ENCODE measurements around the gene FN3K.

The FN3K gene

GRCh38 chr17:82795615-82796014 lies 60.2 kb downstream of the FN3K start:
- in situ Hi-C loops (cut with HindIII; ENCODE audit: low sequenced_read_pairs) = no loop called here
- no peak for DNase-seq (ENCODE audit: low read depth)
- TF ChIP-seq CTCF (IDR thresholded peaks at IDR 0.05; ENCODE audit: low read depth, low read length, missing control alignments) = no peak
- H3K4me3 ChIP-seq (ENCODE audit: low read depth, low read length) = no peak overlapping the region

GRCh38 chr17:82797061-82797460 lies 61.6 kb downstream of the FN3K start:
- in situ Hi-C loops (cut with HindIII; ENCODE audit: low sequenced_read_pairs) = no loop called here
- DNase-seq (ENCODE audit: low read depth) = no peak
- no peak for TF ChIP-seq CTCF (IDR thresholded peaks at IDR 0.05; ENCODE audit: low read depth, low read length, missing control alignments)
- H3K4me3 ChIP-seq (ENCODE audit: low read depth, low read length) = no peak overlapping the region

GRCh38 chr17:82798752-82799151 lies 63.3 kb downstream of the FN3K start:
- DNase-seq (ENCODE audit: low read depth) = no peak
- TF ChIP-seq CTCF (IDR thresholded peaks at IDR 0.05; ENCODE audit: low read depth, low read length, missing control alignments) = no peak
- no peak overlapping the region for H3K4me3 ChIP-seq (ENCODE audit: low read depth, low read length)

GRCh38 chr17:82799591-82799990 lies 64.2 kb downstream of the FN3K start:
- DNase-seq (ENCODE audit: low read depth) = no peak
- no peak for TF ChIP-seq CTCF (IDR thresholded peaks at IDR 0.05; ENCODE audit: low read depth, low read length, missing control alignments)
- in situ Hi-C loops (cut with HindIII; ENCODE audit: low sequenced_read_pairs) = no loop called here
- no peak overlapping the region for H3K4me3 ChIP-seq (ENCODE audit: low read depth, low read length)

More at GRCh38 chr17:82798752-82799151, 63.3 kb downstream of the FN3K start:
- in situ Hi-C loops (cut with HindIII; ENCODE audit: low sequenced_read_pairs) = no loop called here
